GM12878 (cell line): ENCODE data around the gene BSX.

ENCODE experiments used
- ELK1 ChIP-seq: IDR thresholded peaks from 2 replicates; pipeline ENCODE4 v1.6.1; 2012; ENCODE audit warnings: low read depth, low read length, improper control_type of control experiment
- EZH2 ChIP-seq: IDR thresholded peaks from 2 replicates; pipeline ENCODE4 v1.6.1; 2012; ENCODE audit warnings: low read depth, mild to moderate bottlenecking, control low read depth, inconsistent platforms, low read length, borderline replicate concordance; ENCODE audit not compliant: control insufficient read depth
- FOXM1 ChIP-seq: IDR thresholded peaks from 2 replicates; pipeline ENCODE4 v1.6.1; 2012; ENCODE audit warnings: low read depth, mild to moderate bottlenecking, inconsistent platforms, low read length, moderate library complexity
- JUND ChIP-seq: IDR thresholded peaks from 2 replicates; pipeline ENCODE4 v1.6.1; 2012; ENCODE audit warnings: low read depth, mild to moderate bottlenecking, low read length, improper control_type of control experiment, moderate library complexity
- NBN ChIP-seq: fragments of 450-650 bp; IDR thresholded peaks from 2 replicates; pipeline ENCODE4 v1.6.1; 2016
- NFYA ChIP-seq: IDR thresholded peaks from 2 replicates; pipeline ENCODE4 v1.6.1; 2011; ENCODE audit warnings: low read depth, mild to moderate bottlenecking, low read length, improper control_type of control experiment, borderline replicate concordance
- SMAD5 ChIP-seq: IDR thresholded peaks from 2 replicates; pipeline ENCODE4 v1.6.1; 2016; ENCODE audit warnings: antibody characterized with exemption, low read depth
- SMC3 ChIP-seq: IDR thresholded peaks from 2 replicates; pipeline ENCODE4 v1.6.1; 2011; ENCODE audit warnings: low read length, improper control_type of control experiment, borderline replicate concordance
- TBL1XR1 ChIP-seq: IDR thresholded peaks from 2 replicates; pipeline ENCODE4 v1.6.1; 2012; ENCODE audit warnings: low read depth, low read length, improper control_type of control experiment

- TF ChIP-seq FOXM1: no peak
- no peak for TF ChIP-seq JUND
- TF ChIP-seq NFYA: no peak
- no peak for TF ChIP-seq SMC3
- TF ChIP-seq EZH2: no peak
- TF ChIP-seq TBL1XR1: no peak
- TF ChIP-seq SMAD5: no peak
- TF ChIP-seq NBN: no peak
- TF ChIP-seq ELK1: no peak
Observed at GRCh38 chr11:122978299-122978620, 3.4 kb downstream of the BSX start.
